PC-3 (cell line): Measurements from ENCODE around the gene KCNH6.

Experiments used
- EZH2phosphoT487 ChIP-seq: fragments of 300-600 bp; sonication (generic); IDR thresholded peaks from 2 replicates; pipeline ENCODE4 v1.6.1; 2018; ENCODE audit warnings: mild to moderate bottlenecking, antibody characterized with exemption, low read length, borderline replicate concordance
- TF ChIP-seq, protein P1 (sequence below): fragments of 300-600 bp; sonication (generic); conservative IDR thresholded peaks from 2 replicates; pipeline ENCODE4 v1.5.1; 2017; ENCODE audit warnings: antibody characterized with exemption, low read depth, mild to moderate bottlenecking, low read length

- TF ChIP-seq, protein P1, sequence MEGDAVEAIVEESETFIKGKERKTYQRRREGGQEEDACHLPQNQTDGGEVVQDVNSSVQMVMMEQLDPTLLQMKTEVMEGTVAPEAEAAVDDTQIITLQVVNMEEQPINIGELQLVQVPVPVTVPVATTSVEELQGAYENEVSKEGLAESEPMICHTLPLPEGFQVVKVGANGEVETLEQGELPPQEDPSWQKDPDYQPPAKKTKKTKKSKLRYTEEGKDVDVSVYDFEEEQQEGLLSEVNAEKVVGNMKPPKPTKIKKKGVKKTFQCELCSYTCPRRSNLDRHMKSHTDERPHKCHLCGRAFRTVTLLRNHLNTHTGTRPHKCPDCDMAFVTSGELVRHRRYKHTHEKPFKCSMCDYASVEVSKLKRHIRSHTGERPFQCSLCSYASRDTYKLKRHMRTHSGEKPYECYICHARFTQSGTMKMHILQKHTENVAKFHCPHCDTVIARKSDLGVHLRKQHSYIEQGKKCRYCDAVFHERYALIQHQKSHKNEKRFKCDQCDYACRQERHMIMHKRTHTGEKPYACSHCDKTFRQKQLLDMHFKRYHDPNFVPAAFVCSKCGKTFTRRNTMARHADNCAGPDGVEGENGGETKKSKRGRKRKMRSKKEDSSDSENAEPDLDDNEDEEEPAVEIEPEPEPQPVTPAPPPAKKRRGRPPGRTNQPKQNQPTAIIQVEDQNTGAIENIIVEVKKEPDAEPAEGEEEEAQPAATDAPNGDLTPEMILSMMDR = no peak
- no peak for TF ChIP-seq EZH2phosphoT487
Measured at GRCh38 chr17:63534816-63535455, 11.8 kb downstream of the KCNH6 start.
